H9 (cell line): Measurements from ENCODE around the gene SVOP. TPM values are rescaled to one million over a fixed set of nuclear protein-coding genes. Genes with fewer than 3 reads are reported as not detected.

Source experiments
- DNase-seq: peaks from one replicate; pipeline ENCODE4 v3.0.0-alpha.2; 2017
- H2AFZ ChIP-seq: one replicate; pipeline ENCODE4 v1.6.1; 2013; ENCODE audit warnings: mild to moderate bottlenecking, low read length, control low read depth, moderate library complexity
- H2AK5ac ChIP-seq: 2 replicates; pipeline ENCODE4 v1.6.1; 2013; ENCODE audit warnings: low read length, control low read depth, mixed read lengths; ENCODE audit not compliant: insufficient read length
- H2BK120ac ChIP-seq: one replicate; pipeline ENCODE4 v1.6.1; 2013; ENCODE audit warnings: low read depth, mild to moderate bottlenecking, low read length, control low read depth, inconsistent platforms; ENCODE audit not compliant: poor library complexity, severe bottlenecking
- H2BK12ac ChIP-seq: 2 replicates; pipeline ENCODE4 v1.6.1; 2013; ENCODE audit warnings: low read length, control low read depth, mixed read lengths, low read depth; ENCODE audit not compliant: insufficient read length
- H2BK15ac ChIP-seq: 2 replicates; pipeline ENCODE4 v1.6.1; 2013; ENCODE audit warnings: low read depth, low read length, control low read depth
- H2BK20ac ChIP-seq: one replicate; pipeline ENCODE4 v1.6.1; 2013; ENCODE audit warnings: low read depth, mild to moderate bottlenecking, low read length, control low read depth, inconsistent platforms; ENCODE audit not compliant: poor library complexity, severe bottlenecking
- H2BK5ac ChIP-seq: 2 replicates; pipeline ENCODE4 v1.6.1; 2013; ENCODE audit warnings: low read length, control low read depth, mixed read lengths; ENCODE audit not compliant: insufficient read length
- H3K14ac ChIP-seq: 2 replicates; pipeline ENCODE4 v1.6.1; 2013; ENCODE audit warnings: low read length, control low read depth; ENCODE audit not compliant: insufficient read depth
- H3K18ac ChIP-seq: 2 replicates; pipeline ENCODE4 v1.6.1; 2013; ENCODE audit warnings: low read depth, mild to moderate bottlenecking, mixed read lengths, low read length, control low read depth; ENCODE audit not compliant: insufficient read length
- H3K23ac ChIP-seq: 2 replicates; pipeline ENCODE4 v1.6.1; 2013; ENCODE audit warnings: low read length, control low read depth, mixed read lengths, low read depth; ENCODE audit not compliant: insufficient read length
- H3K23me2 ChIP-seq: 2 replicates; pipeline ENCODE4 v1.6.1; 2013; ENCODE audit warnings: low read depth, mild to moderate bottlenecking, mixed read lengths, low read length, control low read depth; ENCODE audit not compliant: insufficient read length, poor library complexity, severe bottlenecking
- H3K27ac ChIP-seq: 2 replicates; pipeline ENCODE4 v1.5.1; 2013; ENCODE audit warnings: low read length, control low read depth, mixed read lengths, low read depth; ENCODE audit not compliant: insufficient read length
- H3K27me3 ChIP-seq: 2 replicates; pipeline ENCODE4 v1.6.1; 2013; ENCODE audit warnings: low read length, control low read depth, inconsistent platforms; ENCODE audit not compliant: insufficient read depth
- H3K4ac ChIP-seq: 2 replicates; pipeline ENCODE4 v1.6.1; 2013; ENCODE audit warnings: low read depth, mild to moderate bottlenecking, control low read depth, inconsistent platforms, low read length, moderate library complexity
- H3K4me1 ChIP-seq: 2 replicates; pipeline ENCODE4 v1.6.1; 2013; ENCODE audit warnings: low read length, control low read depth, inconsistent platforms; ENCODE audit not compliant: insufficient read depth
- H3K4me2 ChIP-seq: 2 replicates; pipeline ENCODE4 v1.6.1; 2013; ENCODE audit warnings: low read length, control low read depth, mixed read lengths; ENCODE audit not compliant: insufficient read length, insufficient read depth
- H3K56ac ChIP-seq: 2 replicates; pipeline ENCODE4 v1.6.1; 2013; ENCODE audit warnings: low read depth, mild to moderate bottlenecking, mixed read lengths, low read length, control low read depth; ENCODE audit not compliant: insufficient read length
- H3K79me1 ChIP-seq: 2 replicates; pipeline ENCODE4 v1.6.1; 2013; ENCODE audit warnings: low read depth, mild to moderate bottlenecking, moderate library complexity, low read length, control low read depth, inconsistent platforms; ENCODE audit not compliant: insufficient read depth, poor library complexity, severe bottlenecking
- H3K79me2 ChIP-seq: 2 replicates; pipeline ENCODE4 v1.6.1; 2013; ENCODE audit warnings: low read length, control low read depth, inconsistent platforms; ENCODE audit not compliant: insufficient read depth
- H3K9ac ChIP-seq: 2 replicates; pipeline ENCODE4 v1.6.1; 2013; ENCODE audit warnings: low read length, control low read depth, mixed read lengths; ENCODE audit not compliant: insufficient read length; ENCODE audit errors: extremely low read depth
- H3K9me3 ChIP-seq: one replicate; pipeline ENCODE4 v1.6.1; 2013; ENCODE audit warnings: low read depth, low read length, inconsistent platforms; ENCODE audit not compliant: control insufficient read depth
- H3T11ph ChIP-seq: one replicate; pipeline ENCODE4 v1.6.1; 2013; ENCODE audit warnings: mild to moderate bottlenecking, low read length, control low read depth, inconsistent platforms
- H4K20me1 ChIP-seq: one replicate; pipeline ENCODE4 v1.6.1; 2013; ENCODE audit not compliant: control insufficient read depth, insufficient read length, insufficient read depth
- H4K5ac ChIP-seq: 2 replicates; pipeline ENCODE4 v1.6.1; 2013; ENCODE audit warnings: low read depth, mild to moderate bottlenecking, mixed read lengths, low read length, control low read depth; ENCODE audit not compliant: insufficient read length
- H4K8ac ChIP-seq: replicated peaks from 2 replicates; pipeline ENCODE4 v1.6.1; 2013; ENCODE audit warnings: low read length, control low read depth, mixed read lengths, low read depth; ENCODE audit not compliant: insufficient read length
- H4K91ac ChIP-seq: 2 replicates; pipeline ENCODE4 v1.6.1; 2013; ENCODE audit warnings: low read depth, mild to moderate bottlenecking, moderate library complexity, mixed read lengths, low read length, control low read depth; ENCODE audit not compliant: insufficient read length
- H3K27ac Mint-ChIP-seq, 3 experiments: 2 replicates in 2 of 3; 3 replicates in 1 of 3; pipeline ENCODE4 v1.8.0; 2020 to 2021; ENCODE audit warnings: mixed read lengths in 3 of 3, mild to moderate bottlenecking in 1 of 3, moderate library complexity in 1 of 3
- H3K27me3 Mint-ChIP-seq: 2 replicates; pipeline ENCODE4 v1.8.0; 2021; ENCODE audit warnings: low read depth, mild to moderate bottlenecking, moderate library complexity, mixed read lengths
- H3K36me3 Mint-ChIP-seq, 3 experiments: 2 replicates in 2 of 3; 3 replicates in 1 of 3; pipeline ENCODE4 v1.8.0; 2020 to 2021; ENCODE audit warnings: low read depth in 3 of 3, mixed read lengths in 3 of 3; ENCODE audit not compliant: insufficient read depth in 1 of 3
- H3K4me1 Mint-ChIP-seq, 2 experiments: 2 replicates each; pipeline ENCODE4 v1.8.0; 2020; ENCODE audit warnings: mixed read lengths in 2 of 2
- H3K4me3 Mint-ChIP-seq, 2 experiments: 2 replicates in 1 of 2; 3 replicates in 1 of 2; pipeline ENCODE4 v1.8.0; 2020 to 2021; ENCODE audit warnings: mild to moderate bottlenecking in 2 of 2, mixed read lengths in 2 of 2, moderate library complexity in 1 of 2
- H3K9me3 Mint-ChIP-seq, 2 experiments: 2 replicates in 1 of 2; 3 replicates in 1 of 2; pipeline ENCODE4 v1.8.0; 2020; ENCODE audit warnings: mild to moderate bottlenecking in 2 of 2, mixed read lengths in 2 of 2, moderate library complexity in 1 of 2
- CTCF ChIP-seq: fragments of 200-600 bp; sonication (generic); conservative IDR thresholded peaks from 3 replicates; pipeline ENCODE4 v1.8.0; 2021; ENCODE audit warnings: antibody characterized with exemption, mild to moderate bottlenecking
- WGBS: extraction: QIAGEN DNeasy Blood & Tissue Kit; methylation state at CpG from one replicate; pipeline ENCODE4 v1.1.7; 2013; ENCODE audit warnings: missing lambda C conversion rate, low lambda C conversion rate, mixed read lengths; ENCODE audit not compliant: insufficient read length; ENCODE audit errors: extremely low coverage; 5-methylcytosine and 5-hydroxymethylcytosine counted together
- total RNA-seq: library from RNA; stranded (reverse); gene quantifications from 2 replicates; pipeline ENCODE4 v1.2.1, GENCODE V29; 2021

The SVOP gene
- total RNA-seq, 1 experiment from 2014 or later: 0.15 TPM

- no peak overlapping the region for H3K14ac ChIP-seq
- H3K79me1 ChIP-seq: no peaks in the 10 kb centered on the region
- TF ChIP-seq CTCF: no peak
- no peak overlapping the region for H3K4ac ChIP-seq
- no peak overlapping the region for H3K18ac ChIP-seq
- no peak overlapping the region for H3K4me2 ChIP-seq
- no peak overlapping the region for H2AFZ ChIP-seq
- H3K23me2 ChIP-seq: peaks cover 5% of the 10 kb centered on the region
- H2AK5ac ChIP-seq: no peak overlapping the region
- H4K8ac ChIP-seq: no peak overlapping the region
- no peak overlapping the region for H3K9ac ChIP-seq
- Mint-ChIP-seq H3K36me3 (peaks cover 2 to 5% (median 2%) of the 10 kb centered on the region in 3 experiments; a peak in 4 of 7 replicates), H3K27me3 (peaks cover 3% of the 10 kb centered on the region; the same call in 1 of the 2 replicates), H3K9me3 (peaks cover 4 to 6% of the 10 kb centered on the region in 2 experiments; a peak in 3 of 5 replicates), H3K27ac (no peak overlapping the region), H3K4me3 (no peak overlapping the region), H3K4me1 (peaks cover 21 to 23% of the 10 kb centered on the region in 2 experiments)
- H2BK120ac ChIP-seq: no peak overlapping the region
- DNase-seq: no peak
- no peak overlapping the region for H2BK12ac ChIP-seq
- no CpG with 5 or more reads among the region's 3 CpGs for WGBS
- H4K20me1 ChIP-seq: no peaks in the 10 kb centered on the region
- H2BK20ac ChIP-seq: no peak overlapping the region
- no peaks in the 10 kb centered on the region for H3K27me3 ChIP-seq
- no peak overlapping the region for H2BK15ac ChIP-seq
- H4K5ac ChIP-seq: no peak overlapping the region
- no peak overlapping the region for H2BK5ac ChIP-seq
- H3K4me1 ChIP-seq: peaks cover 2% of the 10 kb centered on the region; the same call in 1 of the 2 replicates
- H3K23ac ChIP-seq: no peak overlapping the region
- no peaks in the 10 kb centered on the region for H3K9me3 ChIP-seq
- H4K91ac ChIP-seq: no peak overlapping the region
- H3K27ac ChIP-seq: no peak overlapping the region
- no peak overlapping the region for H3K56ac ChIP-seq
- no peaks in the 10 kb centered on the region for H3K79me2 ChIP-seq
- H3T11ph ChIP-seq: no peak overlapping the region
These were observed 158.3 kb downstream of the SVOP start for GRCh38 chr12:108862588-108862959.
